Ovary (tissue), 9 donors: ENCODE measurements around the gene KLK8. TPM values are rescaled to one million over a fixed set of nuclear protein-coding genes. Genes with fewer than 3 reads are reported as not detected.

Experiments
- DNase-seq, 5 donors: peaks; one replicate each; pipeline ENCODE4 v3.0.0-alpha.2; 2019 to 2020
- H3K27ac ChIP-seq, 2 donors: fragments of 200-600 bp; one replicate each; pipeline versions ENCODE4 v1.5.1 to v1.8.0; 2019 to 2022
- H3K27me3 ChIP-seq: fragments of 200-600 bp; one replicate; pipeline ENCODE4 v1.8.0; 2022
- H3K36me3 ChIP-seq: fragments of 200-600 bp; sonication (generic); one replicate; pipeline ENCODE4 v1.5.1; 2019
- H3K4me1 ChIP-seq: one replicate; pipeline ENCODE4 v1.8.1; 2013; ENCODE audit warnings: mild to moderate bottlenecking, moderate library complexity; ENCODE audit not compliant: insufficient read depth
- H3K4me3 ChIP-seq: fragments of 200-600 bp; sonication (generic); one replicate; pipeline ENCODE4 v1.5.1; 2017
- H3K9me3 ChIP-seq, 2 donors: fragments of 200-600 bp in 1 of 2; sonication (generic) in 1 of 2; one replicate each; pipeline versions ENCODE4 v1.5.1 to v1.8.1; 2013 to 2019; ENCODE audit warnings: mild to moderate bottlenecking in 1 of 2, moderate library complexity in 1 of 2
- CTCF ChIP-seq, 3 donors: fragments of 450-650 bp in 2 of 3; fragments of 200-600 bp in 1 of 3; IDR thresholded peaks; one replicate each; pipeline versions ENCODE4 v1.5.1 to v1.8.0; 2016 to 2022; ENCODE audit warnings: antibody characterized with exemption in 3 of 3, mild to moderate bottlenecking in 1 of 3
- EP300 ChIP-seq: sonication (generic); formaldehyde crosslinking; IDR thresholded peaks from one replicate; pipeline ENCODE4 v1.6.1; 2017; ENCODE audit warnings: antibody characterized with exemption
- POLR2A ChIP-seq: fragments of 450-650 bp; IDR thresholded peaks from one replicate; pipeline ENCODE4 v1.6.1; 2017; ENCODE audit warnings: antibody characterized with exemption, mild to moderate bottlenecking, moderate library complexity
- WGBS, 3 donors: extraction: QIAGEN DNeasy Blood & Tissue Kit in 1 of 3; methylation state at CpG; one replicate each; pipeline versions ENCODE4 v1.1.5 to v1.1.7; 2013 to 2017; 5-methylcytosine and 5-hydroxymethylcytosine counted together
- intact Hi-C, 4 donors: fragments of 100-400 bp; cut with DNase I; formaldehyde crosslinking; loops; one replicate each; pipeline versions ENCODE4 v1.11.0 to v1.15.1; 2022 to 2023
- polyA plus RNA-seq, 2 donors: library from polyadenylated mRNA; stranded (reverse); fragments of 200-250 nt in 1 of 2; fragments of 350-450 nt in 1 of 2; fragmentation: Illumina TruSeq in 1 of 2; extraction: RNeasy Lipid Tissue Mini Kit (QIAGEN cat#74804) in 1 of 2; gene quantifications; one replicate each; pipeline ENCODE4 v1.2.3, GENCODE V29; 2013 to 2014
- total RNA-seq, 7 donors: library from RNA; depleted of rRNA in 2 of 7; stranded (reverse); fragments of >200 nt in 2 of 7; fragmentation: NEBNext Ultra II Directional in 3 of 7; extraction: Animal tissue kit (Norgen Biotek cat#: 25700) in 3 of 7; gene quantifications; one replicate each; pipeline versions ENCODE4 v1.1.0 to v1.2.4, GENCODE V29; 2016 to 2023
- donor health status: DM: no; HTN: no; CAD: no; lungs with moderate emphysema.
- donor health status: DM: no; HTN: no; CAD: no.
- donor health status: Bipolar disorder and iron deficiency.
- donor health status: DM: yes; HTN: yes; CAD: no.
- donor health status: DM: no; HTN: no; CAD: no.
- donor health status: DM: yes; HTN: yes; CAD: no.

Gene KLK8
- total and polyA plus RNA-seq, 9 donors = 0.24 to 19.0 (median 1.3) TPM; not detected in 3

GRCh38 chr19:51010066-51010795 lies 8.8 kb upstream of the KLK8 start:
- TF ChIP-seq EP300 (no peak), CTCF (IDR thresholded peaks at IDR 0.05) (no peak), POLR2A (no peak)
- Histone ChIP-seq H3K4me1 (no peaks in the 10 kb centered on the region), H3K36me3 (no peaks in the 10 kb centered on the region), H3K27me3 (no peaks in the 10 kb centered on the region), H3K27ac (no peak overlapping the region), H3K9me3 (no peaks in the 10 kb centered on the region), H3K4me3 (no peak overlapping the region)
- intact Hi-C loops = no loop called here
- no peak for DNase-seq
- WGBS, 3 donors = 56 to 65% (median 56%) methylated on average over 4 of the region's 4 CpGs

DNA sequence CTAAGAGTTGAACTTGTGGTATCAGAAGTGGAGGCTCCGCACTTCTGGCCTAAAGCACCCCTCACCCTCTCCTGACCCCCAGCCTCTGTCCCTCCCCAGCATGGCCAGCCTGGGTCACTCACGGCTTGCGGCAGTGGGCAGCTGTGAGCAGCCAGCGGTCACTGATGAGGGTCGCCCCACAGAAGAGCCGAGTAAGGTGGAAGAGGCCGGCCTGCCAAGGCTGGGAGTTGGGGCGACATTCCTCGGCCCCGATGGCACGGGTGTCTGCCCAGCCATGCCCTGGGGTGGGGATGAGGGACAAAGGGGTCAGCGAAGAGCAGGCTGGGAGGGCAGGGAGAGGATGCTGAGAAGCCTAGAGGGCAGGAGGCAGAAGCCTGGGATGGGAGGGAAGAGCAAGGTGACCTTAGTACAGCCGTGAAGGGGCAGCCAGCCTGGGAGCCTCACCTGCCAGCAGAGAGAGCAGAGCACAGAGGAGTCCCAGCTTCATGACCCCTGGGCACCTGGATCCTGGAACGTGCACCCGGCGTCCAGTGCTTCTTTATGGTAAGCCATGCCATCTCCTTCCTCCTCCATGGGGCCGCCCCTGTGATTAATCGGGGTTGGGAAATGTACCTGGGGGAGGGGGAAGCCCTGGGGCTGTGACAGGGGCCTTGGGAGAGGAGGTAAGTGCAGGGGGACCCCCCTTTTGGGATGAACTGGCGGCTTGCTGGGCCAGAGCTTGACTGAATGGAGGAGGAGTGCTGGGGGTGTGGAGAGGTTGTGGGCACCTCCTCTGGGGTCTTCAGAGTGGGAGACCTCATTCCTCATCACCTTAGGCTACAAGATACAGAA lies 7.9 kb upstream of the KLK8 start:
- intact Hi-C loops = no loop called here
- Histone ChIP-seq H3K27ac (no peak overlapping the region), H3K27me3 (no peaks in the 10 kb centered on the region), H3K4me1 (no peaks in the 10 kb centered on the region), H3K36me3 (no peaks in the 10 kb centered on the region), H3K4me3 (no peak overlapping the region), H3K9me3 (no peaks in the 10 kb centered on the region)
- DNase-seq = no peak
- WGBS, 3 donors = 60 to 67% (median 64%) methylated on average over 19 of the region's 19 CpGs
- TF ChIP-seq POLR2A (no peak), EP300 (no peak), CTCF (IDR thresholded peaks at IDR 0.05) (no peak)

DNA sequence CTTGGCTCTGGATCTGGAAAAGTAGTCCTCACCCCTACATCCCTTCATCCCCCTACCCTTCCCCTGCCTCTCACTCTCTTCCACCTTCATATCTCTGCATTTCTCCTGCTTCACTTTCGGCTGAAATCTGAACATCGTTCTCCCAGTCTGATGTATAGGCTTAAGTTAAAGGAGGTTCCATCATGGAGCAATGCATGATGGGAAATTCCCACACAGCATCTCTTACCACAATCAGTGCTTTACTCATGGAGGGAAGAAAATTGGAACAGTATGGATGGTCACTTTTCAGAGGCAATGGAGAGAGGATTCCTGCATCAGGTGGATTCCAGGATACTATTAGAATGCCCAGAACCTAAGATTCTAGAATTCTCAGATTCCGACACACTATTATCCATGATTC lies 6.1 kb upstream of the KLK8 start:
- no peaks in the 10 kb centered on the region for H3K9me3 ChIP-seq
- no peak overlapping the region for H3K4me3 ChIP-seq
- WGBS, 3 donors = 67 to 80% (median 72%) methylated on average over 3 of the region's 3 CpGs
- H3K27ac ChIP-seq = no peak overlapping the region
- no peak for TF ChIP-seq POLR2A
- TF ChIP-seq EP300 = no peak
- no peak for TF ChIP-seq CTCF (IDR thresholded peaks at IDR 0.05)
- no peaks in the 10 kb centered on the region for H3K27me3 ChIP-seq
- H3K4me1 ChIP-seq = no peaks in the 10 kb centered on the region
- DNase-seq = no peak
- H3K36me3 ChIP-seq = no peaks in the 10 kb centered on the region
- intact Hi-C loops = no loop called here

DNA sequence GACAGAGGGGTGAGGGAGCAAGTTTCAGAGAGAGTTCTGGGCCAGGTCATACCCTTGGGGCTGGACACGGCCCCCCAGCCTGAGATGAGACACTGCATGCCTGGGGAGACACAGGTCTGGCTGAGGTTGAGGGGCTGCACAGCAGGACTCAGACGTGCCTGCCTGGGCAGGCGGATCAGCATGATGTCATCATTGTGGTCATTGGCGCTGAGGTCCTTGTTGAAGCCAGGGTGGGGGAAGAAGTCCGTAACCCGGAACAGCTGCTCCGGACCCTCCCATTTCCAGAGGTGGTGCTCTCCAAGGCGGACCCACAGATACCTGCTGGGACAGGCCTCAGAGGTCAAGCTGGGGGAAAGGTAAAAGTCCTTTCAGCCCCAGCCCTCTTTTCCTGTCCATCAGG lies 5.0 kb upstream of the KLK8 start:
- DNase-seq = no peak
- TF ChIP-seq EP300 = no peak
- no peak for TF ChIP-seq CTCF (IDR thresholded peaks at IDR 0.05)
- no peak for TF ChIP-seq POLR2A
- Histone ChIP-seq H3K4me1 (no peaks in the 10 kb centered on the region), H3K27ac (no peak overlapping the region), H3K4me3 (no peak overlapping the region), H3K9me3 (no peaks in the 10 kb centered on the region), H3K36me3 (no peaks in the 10 kb centered on the region), H3K27me3 (no peaks in the 10 kb centered on the region)
- WGBS, 3 donors = 37 to 43% (median 42%) methylated on average over 8 of the region's 8 CpGs
- intact Hi-C loops = no loop called here
